Astrocyte of the cerebellum (primary cell): ENCODE results near the gene SLC25A29.
"Not testable (repeated sequence)": the region's sequence is repeated elsewhere in the genome, so short reads cannot be mapped to it uniquely, and the experiment has no call there.

Experiments used
- DNase-seq: peaks from one replicate; pipeline ENCODE4 v3.0.0-alpha.2; 2011; ENCODE audit warnings: low read depth
- H3K4me3 ChIP-seq: 2 replicates; pipeline ENCODE4 v1.5.1; 2011; ENCODE audit warnings: mild to moderate bottlenecking, low read depth, low read length, moderate library complexity
- CTCF ChIP-seq: IDR thresholded peaks from 2 replicates; pipeline ENCODE4 v1.5.1; 2012; ENCODE audit warnings: low read length, low read depth, moderate library complexity, mild to moderate bottlenecking; ENCODE audit errors: missing control alignments
- in situ Hi-C: cut with HindIII; loops from 2 replicates; pipeline ENCODE4 v1.10.0; 2017; ENCODE audit warnings: low sequenced_read_pairs

The SLC25A29 gene

GRCh38 chr14:100303925-100304324 is 2.3 kb downstream of the SLC25A29 start:
- in situ Hi-C loops, result no loop called here
- no peak for TF ChIP-seq CTCF
- no peak overlapping the region for H3K4me3 ChIP-seq
- no peak for DNase-seq

GRCh38 chr14:100303179-100303578 is 3.1 kb downstream of the SLC25A29 start:
- no peak for DNase-seq
- H3K4me3 ChIP-seq, result no peak overlapping the region
- peak; percentile 78 for TF ChIP-seq CTCF
- in situ Hi-C loops, result no loop called here

GRCh38 chr14:100302616-100303015 is 3.6 kb downstream of the SLC25A29 start:
- no peak for TF ChIP-seq CTCF
- H3K4me3 ChIP-seq, result no peak overlapping the region
- DNase-seq, result no peak
- in situ Hi-C loops, result no loop called here

GRCh38 chr14:100299238-100299560 is 7.0 kb downstream of the SLC25A29 start:
- in situ Hi-C loops, result no loop called here
- TF ChIP-seq CTCF, result no peak
- no peak for DNase-seq
- H3K4me3 ChIP-seq, result no peak overlapping the region

GRCh38 chr14:100298551-100299237 is 7.5 kb downstream of the SLC25A29 start:
- no peak for DNase-seq
- TF ChIP-seq CTCF, result no peak
- in situ Hi-C loops, result no loop called here
- no peak overlapping the region for H3K4me3 ChIP-seq

GRCh38 chr14:100297320-100298300 is 8.6 kb downstream of the SLC25A29 start:
- H3K4me3 ChIP-seq, result no peak overlapping the region
- DNase-seq, result peak; percentile 79
- in situ Hi-C loops, result no loop called here
- no peak for TF ChIP-seq CTCF

GRCh38 chr14:100296729-100297128 is 9.5 kb downstream of the SLC25A29 start:
- DNase-seq, H3K4me3 ChIP-seq, in situ Hi-C loops: not testable (repeated sequence)
